DOHH2 (cell line): ENCODE data around the gene PHF14.
"Not testable (repeated sequence)": the region's sequence is repeated elsewhere in the genome, so short reads cannot be mapped to it uniquely, and the experiment has no call there.

ENCODE experiments used
- H3F3A ChIP-seq: fragments of 200-600 bp; sonication (generic), shearing (Covaris generic); 2 replicates; pipeline ENCODE4 v1.6.0; 2016; ENCODE audit warnings: antibody characterized with exemption, mild to moderate bottlenecking; ENCODE audit not compliant: control insufficient read depth, insufficient read depth
- H3K27ac ChIP-seq: fragments of 200-600 bp; sonication (generic); 2 replicates; pipeline ENCODE4 v1.5.1; 2014; ENCODE audit warnings: low read depth, mild to moderate bottlenecking, low read length, moderate library complexity
- H3K27me3 ChIP-seq: fragments of 200-600 bp; sonication (generic); 2 replicates; pipeline ENCODE4 v1.6.1; 2014; ENCODE audit warnings: mild to moderate bottlenecking, low read length, mixed read lengths; ENCODE audit not compliant: control insufficient read depth
- H3K36me3 ChIP-seq: fragments of 200-600 bp; sonication (generic); 2 replicates; pipeline ENCODE4 v1.6.1; 2014; ENCODE audit warnings: mild to moderate bottlenecking, low read length, moderate library complexity, mixed read lengths; ENCODE audit not compliant: control insufficient read depth
- H3K4me1 ChIP-seq: fragments of 200-600 bp; sonication (generic); 2 replicates; pipeline ENCODE4 v1.6.1; 2014; ENCODE audit warnings: mild to moderate bottlenecking, low read length, mixed read lengths; ENCODE audit not compliant: control insufficient read depth
- H3K4me2 ChIP-seq: fragments of 200-600 bp; sonication (generic); 2 replicates; pipeline ENCODE4 v1.6.0; 2014; ENCODE audit warnings: mild to moderate bottlenecking, low read length, moderate library complexity
- H3K4me3 ChIP-seq: fragments of 200-600 bp; sonication (generic); 2 replicates; pipeline ENCODE4 v1.5.1; 2014; ENCODE audit warnings: mild to moderate bottlenecking, low read length, mixed read lengths
- H3K79me2 ChIP-seq: fragments of 200-600 bp; sonication (generic); 2 replicates; pipeline ENCODE4 v1.6.1; 2014; ENCODE audit warnings: mild to moderate bottlenecking, low read length, mixed read lengths; ENCODE audit not compliant: control insufficient read depth
- H3K9me2 ChIP-seq: fragments of 200-600 bp; sonication (generic); replicated peaks from 2 replicates; pipeline ENCODE4 v1.6.1; 2014; ENCODE audit warnings: mild to moderate bottlenecking, low read length, mixed read lengths; ENCODE audit not compliant: control insufficient read depth
- H3K9me3 ChIP-seq: fragments of 200-600 bp; sonication (generic); 2 replicates; pipeline ENCODE4 v1.6.1; 2014; ENCODE audit warnings: antibody characterized with exemption, low read length, mixed read lengths; ENCODE audit not compliant: control insufficient read depth, insufficient read depth
- H4K20me1 ChIP-seq: fragments of 200-600 bp; sonication (generic); 2 replicates; pipeline ENCODE4 v1.6.0; 2014; ENCODE audit warnings: low read depth, mild to moderate bottlenecking, antibody characterized with exemption, low read length, moderate library complexity; ENCODE audit not compliant: control insufficient read depth, insufficient read depth
- EZH2phosphoT487 ChIP-seq: fragments of 200-600 bp; sonication (generic); IDR thresholded peaks from 2 replicates; pipeline ENCODE4 v1.6.1; 2017; ENCODE audit warnings: borderline replicate concordance, mild to moderate bottlenecking, antibody characterized with exemption, low read length, moderate library complexity, mixed read lengths
- TF ChIP-seq, protein P1 (sequence below): fragments of 200-600 bp; sonication (generic); IDR thresholded peaks from one replicate; pipeline ENCODE4 v1.5.1; 2014; ENCODE audit warnings: antibody characterized with exemption, mild to moderate bottlenecking, low read depth, low read length; ENCODE audit not compliant: poor library complexity, severe bottlenecking

PHF14 gene

DNA sequence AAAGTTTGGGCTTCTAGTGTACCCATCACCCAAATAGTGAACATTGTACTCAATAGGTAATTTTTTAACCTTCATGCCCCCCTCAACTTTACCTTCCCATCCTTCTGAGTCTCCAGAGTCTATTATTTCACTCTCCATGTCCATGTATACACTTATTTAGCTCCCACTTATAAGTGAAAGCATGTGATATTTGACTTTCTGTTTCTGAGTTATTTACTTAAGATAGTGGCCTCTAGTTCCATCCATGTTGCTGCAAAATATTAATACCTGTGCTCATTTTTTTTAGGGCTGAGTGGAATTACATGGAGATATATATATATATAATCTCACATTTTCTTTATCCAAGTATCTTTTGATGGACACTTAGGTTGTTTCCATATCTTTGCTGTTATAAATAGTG is 21.1 kb upstream of the PHF14 start:
- no peak for TF ChIP-seq EZH2phosphoT487
- TF ChIP-seq, protein P1, sequence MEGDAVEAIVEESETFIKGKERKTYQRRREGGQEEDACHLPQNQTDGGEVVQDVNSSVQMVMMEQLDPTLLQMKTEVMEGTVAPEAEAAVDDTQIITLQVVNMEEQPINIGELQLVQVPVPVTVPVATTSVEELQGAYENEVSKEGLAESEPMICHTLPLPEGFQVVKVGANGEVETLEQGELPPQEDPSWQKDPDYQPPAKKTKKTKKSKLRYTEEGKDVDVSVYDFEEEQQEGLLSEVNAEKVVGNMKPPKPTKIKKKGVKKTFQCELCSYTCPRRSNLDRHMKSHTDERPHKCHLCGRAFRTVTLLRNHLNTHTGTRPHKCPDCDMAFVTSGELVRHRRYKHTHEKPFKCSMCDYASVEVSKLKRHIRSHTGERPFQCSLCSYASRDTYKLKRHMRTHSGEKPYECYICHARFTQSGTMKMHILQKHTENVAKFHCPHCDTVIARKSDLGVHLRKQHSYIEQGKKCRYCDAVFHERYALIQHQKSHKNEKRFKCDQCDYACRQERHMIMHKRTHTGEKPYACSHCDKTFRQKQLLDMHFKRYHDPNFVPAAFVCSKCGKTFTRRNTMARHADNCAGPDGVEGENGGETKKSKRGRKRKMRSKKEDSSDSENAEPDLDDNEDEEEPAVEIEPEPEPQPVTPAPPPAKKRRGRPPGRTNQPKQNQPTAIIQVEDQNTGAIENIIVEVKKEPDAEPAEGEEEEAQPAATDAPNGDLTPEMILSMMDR: no peak
- Histone ChIP-seq H3K9me3 (peaks cover 11% of the 10 kb centered on the region; the same call in 1 of the 2 replicates), H3K4me2 (no peak overlapping the region), H3K27me3 (no peaks in the 10 kb centered on the region), H3K4me3 (no peak overlapping the region), H3K9me2 (no peaks in the 10 kb centered on the region), H3K36me3 (no peaks in the 10 kb centered on the region), H3K27ac (no peak overlapping the region), H3K79me2 (no peaks in the 10 kb centered on the region), H3K4me1 (peaks cover 7% of the 10 kb centered on the region), H3F3A (no peaks in the 10 kb centered on the region), H4K20me1 (no peaks in the 10 kb centered on the region)

DNA sequence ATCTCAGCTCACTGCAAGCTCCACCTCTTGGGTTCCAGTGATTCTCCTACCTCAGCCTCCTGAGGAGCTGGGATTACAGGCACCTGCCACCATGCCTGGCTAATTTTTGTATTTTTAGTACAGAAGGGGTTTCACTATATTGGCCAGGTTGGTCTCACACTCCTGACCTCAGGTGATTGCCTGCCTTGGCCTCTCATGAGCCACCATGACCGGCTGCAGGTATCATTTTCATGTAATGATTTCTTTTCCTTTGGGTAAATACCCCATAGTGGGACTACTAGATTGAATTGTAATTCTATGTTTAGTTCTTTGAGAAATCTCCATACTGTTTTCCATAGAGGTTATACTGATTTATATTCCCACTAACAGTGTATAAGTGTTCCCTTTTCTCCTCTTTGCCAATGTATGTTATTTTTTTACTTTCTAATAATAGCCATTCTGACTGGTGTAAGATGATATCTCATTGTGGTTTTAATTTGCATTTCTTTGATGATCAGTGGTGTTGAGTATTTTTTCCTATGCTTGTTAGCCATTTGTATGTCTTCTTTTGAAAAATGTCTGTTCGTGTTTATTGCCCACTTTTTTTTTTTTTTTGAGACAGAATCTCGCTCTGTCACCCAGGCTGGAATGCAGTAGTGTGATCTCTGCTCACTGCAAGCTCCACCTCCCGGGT is 20.5 kb upstream of the PHF14 start:
- peaks cover 11% of the 10 kb centered on the region; the same call in 1 of the 2 replicates for H3K9me3 ChIP-seq
- not testable (repeated sequence) for H3K4me2 ChIP-seq, H3K4me3 ChIP-seq, H3K27me3 ChIP-seq, H3K4me1 ChIP-seq, H4K20me1 ChIP-seq, H3K9me2 ChIP-seq, H3F3A ChIP-seq, H3K36me3 ChIP-seq, H3K27ac ChIP-seq, H3K79me2 ChIP-seq

DNA sequence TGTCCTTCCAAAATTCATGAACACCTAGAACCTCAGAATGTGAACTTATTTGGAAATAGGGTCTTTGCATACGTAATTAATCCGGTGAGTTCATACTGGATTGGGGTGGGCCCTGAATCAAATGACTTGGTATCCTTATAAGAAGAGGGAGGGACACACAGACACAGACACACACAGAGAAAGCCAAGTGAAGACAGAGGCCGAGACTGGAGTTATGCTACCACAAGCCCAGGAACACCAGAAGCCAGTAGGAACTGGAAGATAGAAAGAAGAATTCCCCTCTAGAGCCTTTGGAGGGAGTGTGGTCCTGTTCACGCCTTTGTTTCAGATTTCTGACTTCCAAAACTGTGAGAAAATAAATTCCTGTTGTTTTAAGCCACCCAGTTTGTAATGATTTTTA is 17.1 kb upstream of the PHF14 start:
- Histone ChIP-seq H3K9me2 (no peaks in the 10 kb centered on the region), H3K9me3 (no peaks in the 10 kb centered on the region; the same call in 1 of the 2 replicates), H3K4me3 (no peak overlapping the region), H3K4me2 (no peak overlapping the region), H3K27ac (no peak overlapping the region), H3K4me1 (peaks cover 7% of the 10 kb centered on the region), H3F3A (no peaks in the 10 kb centered on the region), H4K20me1 (no peaks in the 10 kb centered on the region), H3K36me3 (no peaks in the 10 kb centered on the region), H3K27me3 (no peaks in the 10 kb centered on the region), H3K79me2 (no peaks in the 10 kb centered on the region)
- TF ChIP-seq, protein P1: no peak
- TF ChIP-seq EZH2phosphoT487: no peak

DNA sequence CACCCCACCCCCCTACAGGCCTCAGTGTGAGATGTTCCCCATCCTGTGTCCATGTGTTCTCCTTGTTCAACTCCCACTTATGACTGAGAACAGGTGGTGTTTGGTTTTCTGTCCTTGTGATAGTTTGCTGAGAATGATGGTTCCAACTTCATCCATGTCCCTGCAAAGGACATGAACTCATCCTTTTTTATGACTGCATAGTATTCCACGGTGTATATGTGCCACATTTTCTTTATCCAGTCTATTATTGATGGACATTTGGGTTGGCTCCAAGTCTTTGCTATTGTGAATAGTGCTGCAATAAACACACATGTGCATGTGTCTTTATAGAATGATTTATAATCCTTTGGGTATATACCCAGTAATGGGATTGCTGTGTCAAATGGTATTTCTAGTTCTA is 13.4 kb upstream of the PHF14 start:
- not testable (repeated sequence) for H3K4me2 ChIP-seq, H3K9me2 ChIP-seq, H3F3A ChIP-seq, H3K79me2 ChIP-seq, H4K20me1 ChIP-seq, H3K4me1 ChIP-seq, H3K9me3 ChIP-seq, H3K36me3 ChIP-seq, H3K4me3 ChIP-seq, H3K27ac ChIP-seq, H3K27me3 ChIP-seq

DNA sequence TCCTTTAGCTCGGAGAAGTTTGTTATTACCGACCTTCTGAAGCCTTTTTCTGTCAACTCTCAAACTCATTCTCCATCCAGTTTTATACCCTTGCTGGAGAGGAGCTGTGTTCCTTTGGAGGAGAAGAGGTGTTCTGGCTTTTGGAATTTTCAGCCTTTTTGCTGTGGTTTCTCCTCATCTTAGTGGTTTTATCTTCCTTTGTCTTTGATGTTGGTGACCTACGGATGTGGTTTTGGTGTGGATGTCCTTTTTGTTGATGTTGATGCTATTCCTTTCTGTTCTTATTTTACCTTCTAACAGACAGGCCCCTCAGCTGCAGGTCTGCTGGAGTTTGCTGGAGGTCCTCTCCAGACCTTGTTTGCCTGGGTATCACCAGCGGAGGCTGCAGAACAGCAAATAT is 8.7 kb upstream of the PHF14 start:
- not testable (repeated sequence) for H3K79me2 ChIP-seq, H3K36me3 ChIP-seq, H3K4me3 ChIP-seq, H3K4me1 ChIP-seq, H3K9me2 ChIP-seq, H3K27me3 ChIP-seq, H3K27ac ChIP-seq, H4K20me1 ChIP-seq, H3F3A ChIP-seq, H3K4me2 ChIP-seq
- peaks cover 28% of the 10 kb centered on the region for H3K9me3 ChIP-seq
